Left ventricle myocardium inferior (tissue), 1 donor: ENCODE data around the gene NUDT9. TPM values are rescaled to one million over a fixed set of nuclear protein-coding genes. Genes with fewer than 3 reads are reported as not detected.
A peak's percentile ranks its signal among the peaks of the same experiment; 100 is the strongest.
"Not testable (repeated sequence)": the region's sequence is repeated elsewhere in the genome, so short reads cannot be mapped to it uniquely, and the experiment has no call there.

Experiments
- DNase-seq: peaks from one replicate; pipeline ENCODE4 v3.0.0-alpha.2; 2020
- H3K27ac ChIP-seq: fragments of 200-600 bp; replicated peaks from 2 replicates; pipeline ENCODE4 v1.8.0; 2021
- H3K27me3 ChIP-seq: fragments of 200-600 bp; 2 replicates; pipeline ENCODE4 v1.8.0; 2021; ENCODE audit warnings: low read depth
- H3K36me3 ChIP-seq: fragments of 200-600 bp; 2 replicates; pipeline ENCODE4 v1.8.0; 2021
- H3K4me1 ChIP-seq: fragments of 200-600 bp; 2 replicates; pipeline ENCODE4 v1.8.0; 2021
- H3K4me3 ChIP-seq: fragments of 200-600 bp; 2 replicates; pipeline ENCODE4 v1.8.0; 2021; ENCODE audit warnings: mild to moderate bottlenecking, moderate library complexity
- H3K9me3 ChIP-seq: fragments of 200-600 bp; replicated peaks from 2 replicates; pipeline ENCODE4 v1.8.0; 2021
- CTCF ChIP-seq: fragments of 200-600 bp; IDR thresholded peaks from 2 replicates; pipeline ENCODE4 v1.8.0; 2021; ENCODE audit warnings: antibody characterized with exemption, mild to moderate bottlenecking, borderline replicate concordance
- intact Hi-C: fragments of 100-400 bp; cut with micrococcal nuclease; formaldehyde crosslinking; loops from one replicate; pipeline ENCODE4 v1.11.0; 2022
- total RNA-seq: library from RNA; stranded (reverse); fragmentation: NEBNext Ultra II Directional; extraction: Animal tissue kit (Norgen Biotek cat#: 25700); gene quantifications from one replicate; pipeline ENCODE4 v1.2.1, GENCODE V29; 2021
- donor health status: DM: no; HTN: yes; CAD: no; lungs with severe emphysema.

The NUDT9 gene
- total RNA-seq, 1 donor from 2014 or later: 29.2 TPM

- DNase-seq: no peak
- Histone ChIP-seq H3K4me1 (peaks cover 51% of the 10 kb centered on the region), H3K36me3 (peaks cover 11% of the 10 kb centered on the region), H3K9me3 (peaks cover 21% of the 10 kb centered on the region), H3K27ac (no peak overlapping the region), H3K4me3 (no peak overlapping the region), H3K27me3 (no peaks in the 10 kb centered on the region)
- no peak for TF ChIP-seq CTCF
- intact Hi-C loops: no loop called here
Measured at GRCh38 chr4:87387237-87387636, 35.1 kb upstream of the NUDT9 start.

GRCh38 chr4:87388901-87389300, 33.5 kb upstream of the NUDT9 start:
- Histone ChIP-seq H3K36me3 (peaks cover 11% of the 10 kb centered on the region), H3K27ac (no peak overlapping the region)
- TF ChIP-seq CTCF: no peak

GRCh38 chr4:87390055-87390454, 32.3 kb upstream of the NUDT9 start:
- DNase-seq, H3K36me3 ChIP-seq, H3K27me3 ChIP-seq, intact Hi-C loops: not testable (repeated sequence)
- Histone ChIP-seq H3K4me3 (peak overlapping the region; percentile 73), H3K27ac (peak overlapping the region; percentile 90), H3K4me1 (peaks cover 37% of the 10 kb centered on the region), H3K9me3 (peaks cover 13% of the 10 kb centered on the region)

More at GRCh38 chr4:87388901-87389300, 33.5 kb upstream of the NUDT9 start:
- no peaks in the 10 kb centered on the region for H3K27me3 ChIP-seq
- no peak for DNase-seq
- peak overlapping the region; percentile 73 for H3K4me3 ChIP-seq
- intact Hi-C loops: no loop called here
- peaks cover 21% of the 10 kb centered on the region for H3K9me3 ChIP-seq
- peaks cover 37% of the 10 kb centered on the region for H3K4me1 ChIP-seq

GRCh38 chr4:87390551-87390890, 31.9 kb upstream of the NUDT9 start:
- peaks cover 37% of the 10 kb centered on the region for H3K4me1 ChIP-seq
- TF ChIP-seq CTCF: no peak
- H3K27me3 ChIP-seq: no peaks in the 10 kb centered on the region
- intact Hi-C loops: no loop called here
- peaks cover 5% of the 10 kb centered on the region for H3K36me3 ChIP-seq
- no peak for DNase-seq
- peak overlapping the region; percentile 90 for H3K27ac ChIP-seq
- H3K4me3 ChIP-seq: peak overlapping the region; percentile 73
- peaks cover 10% of the 10 kb centered on the region for H3K9me3 ChIP-seq

- Histone ChIP-seq H3K27me3 (no peaks in the 10 kb centered on the region), H3K4me3 (peak within 1 kb of the TSS; percentile 73), H3K9me3 (peaks cover 10% of the 10 kb centered on the region), H3K36me3 (peaks cover 5% of the 10 kb centered on the region), H3K4me1 (peaks cover 37% of the 10 kb centered on the region), H3K27ac (peak within 1 kb of the TSS; percentile 90)
- peak; percentile 88 for DNase-seq
- intact Hi-C loops: no loop called here
- peak; percentile 46 for TF ChIP-seq CTCF
Measured at GRCh38 chr4:87390891-87391575, 31.3 kb upstream of the NUDT9 start, which contains the start of gene HSD17B11. HSD17B11 (minus strand) TSS chr4:87391188; CDS start chr4:87391070, 118 bp downstream.

GRCh38 chr4:87391576-87392054, 30.8 kb upstream of the NUDT9 start:
- no peak for DNase-seq
- H3K27me3 ChIP-seq: no peaks in the 10 kb centered on the region
- TF ChIP-seq CTCF: no peak
- H3K9me3 ChIP-seq: peaks cover 10% of the 10 kb centered on the region
- peaks cover 5% of the 10 kb centered on the region for H3K36me3 ChIP-seq
- intact Hi-C loops: no loop called here
- peaks cover 37% of the 10 kb centered on the region for H3K4me1 ChIP-seq
- H3K27ac ChIP-seq: peak overlapping the region; percentile 90
- peak overlapping the region; percentile 73 for H3K4me3 ChIP-seq
